Measurements from ENCODE around the gene FIGNL2. TPM values are rescaled to one million over a fixed set of nuclear protein-coding genes. Genes with fewer than 3 reads are reported as not detected.

Gene FIGNL2
- total and polyA plus RNA-seq, 9 of the 15 experiments (the other 6 are each of a cell fraction or from before 2014, with no cell fraction given): 0.01 TPM; not detected in 8

DNA sequence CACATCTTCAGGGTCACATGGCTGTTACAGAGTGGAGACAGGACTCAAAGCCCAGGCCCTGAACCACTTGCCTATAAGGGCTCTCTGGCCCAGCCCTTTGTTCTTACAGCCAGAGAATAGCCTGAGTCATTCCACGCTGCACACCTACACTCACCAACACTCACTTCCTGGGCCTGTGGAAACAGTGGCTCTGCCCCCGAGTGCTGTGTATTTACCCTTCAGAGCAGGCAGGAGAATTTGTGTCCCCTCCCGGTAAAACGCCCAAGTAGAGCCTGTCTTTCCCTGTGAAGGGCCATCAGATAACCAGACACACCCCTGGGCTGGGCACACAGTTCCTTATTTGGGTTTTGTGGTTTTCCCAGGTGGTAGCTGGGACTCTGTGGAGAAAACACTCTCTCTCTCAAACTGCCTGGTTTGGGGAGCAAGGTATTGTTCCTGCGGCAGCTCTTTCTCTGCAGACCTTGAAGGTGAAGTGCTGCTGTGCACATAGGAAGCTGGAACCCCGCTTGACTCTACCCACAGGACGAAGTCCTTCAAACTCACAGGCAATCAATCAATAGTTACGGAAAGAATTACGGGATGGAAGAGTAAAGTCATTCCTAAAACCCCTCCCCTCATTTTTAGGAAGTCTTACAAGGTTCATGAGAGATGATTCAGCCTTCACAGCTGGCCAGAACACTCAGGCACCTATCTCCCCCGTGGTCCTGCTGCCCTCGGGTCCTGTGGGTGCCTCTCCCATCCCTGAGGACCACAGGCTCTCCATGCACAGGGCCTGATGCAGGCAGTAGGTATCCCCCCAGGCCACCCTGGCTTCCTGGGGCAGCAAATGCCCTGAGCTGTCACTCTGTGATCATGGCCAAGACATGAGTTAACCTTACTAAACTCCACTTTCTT is 20.3 kb downstream of the FIGNL2 start (continued):
- TF ChIP-seq, protein P1, sequence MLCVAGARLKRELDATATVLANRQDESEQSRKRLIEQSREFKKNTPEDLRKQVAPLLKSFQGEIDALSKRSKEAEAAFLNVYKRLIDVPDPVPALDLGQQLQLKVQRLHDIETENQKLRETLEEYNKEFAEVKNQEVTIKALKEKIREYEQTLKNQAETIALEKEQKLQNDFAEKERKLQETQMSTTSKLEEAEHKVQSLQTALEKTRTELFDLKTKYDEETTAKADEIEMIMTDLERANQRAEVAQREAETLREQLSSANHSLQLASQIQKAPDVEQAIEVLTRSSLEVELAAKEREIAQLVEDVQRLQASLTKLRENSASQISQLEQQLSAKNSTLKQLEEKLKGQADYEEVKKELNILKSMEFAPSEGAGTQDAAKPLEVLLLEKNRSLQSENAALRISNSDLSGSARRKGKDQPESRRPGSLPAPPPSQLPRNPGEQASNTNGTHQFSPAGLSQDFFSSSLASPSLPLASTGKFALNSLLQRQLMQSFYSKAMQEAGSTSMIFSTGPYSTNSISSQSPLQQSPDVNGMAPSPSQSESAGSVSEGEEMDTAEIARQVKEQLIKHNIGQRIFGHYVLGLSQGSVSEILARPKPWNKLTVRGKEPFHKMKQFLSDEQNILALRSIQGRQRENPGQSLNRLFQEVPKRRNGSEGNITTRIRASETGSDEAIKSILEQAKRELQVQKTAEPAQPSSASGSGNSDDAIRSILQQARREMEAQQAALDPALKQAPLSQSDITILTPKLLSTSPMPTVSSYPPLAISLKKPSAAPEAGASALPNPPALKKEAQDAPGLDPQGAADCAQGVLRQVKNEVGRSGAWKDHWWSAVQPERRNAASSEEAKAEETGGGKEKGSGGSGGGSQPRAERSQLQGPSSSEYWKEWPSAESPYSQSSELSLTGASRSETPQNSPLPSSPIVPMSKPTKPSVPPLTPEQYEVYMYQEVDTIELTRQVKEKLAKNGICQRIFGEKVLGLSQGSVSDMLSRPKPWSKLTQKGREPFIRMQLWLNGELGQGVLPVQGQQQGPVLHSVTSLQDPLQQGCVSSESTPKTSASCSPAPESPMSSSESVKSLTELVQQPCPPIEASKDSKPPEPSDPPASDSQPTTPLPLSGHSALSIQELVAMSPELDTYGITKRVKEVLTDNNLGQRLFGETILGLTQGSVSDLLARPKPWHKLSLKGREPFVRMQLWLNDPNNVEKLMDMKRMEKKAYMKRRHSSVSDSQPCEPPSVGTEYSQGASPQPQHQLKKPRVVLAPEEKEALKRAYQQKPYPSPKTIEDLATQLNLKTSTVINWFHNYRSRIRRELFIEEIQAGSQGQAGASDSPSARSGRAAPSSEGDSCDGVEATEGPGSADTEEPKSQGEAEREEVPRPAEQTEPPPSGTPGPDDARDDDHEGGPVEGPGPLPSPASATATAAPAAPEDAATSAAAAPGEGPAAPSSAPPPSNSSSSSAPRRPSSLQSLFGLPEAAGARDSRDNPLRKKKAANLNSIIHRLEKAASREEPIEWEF (CRISPR knock-in tag; IDR thresholded peaks at IDR 0.05): no peak
- TF ChIP-seq ZNF124 (CRISPR knock-in tag; IDR thresholded peaks at IDR 0.05): no peak
- TF ChIP-seq, protein P2, sequence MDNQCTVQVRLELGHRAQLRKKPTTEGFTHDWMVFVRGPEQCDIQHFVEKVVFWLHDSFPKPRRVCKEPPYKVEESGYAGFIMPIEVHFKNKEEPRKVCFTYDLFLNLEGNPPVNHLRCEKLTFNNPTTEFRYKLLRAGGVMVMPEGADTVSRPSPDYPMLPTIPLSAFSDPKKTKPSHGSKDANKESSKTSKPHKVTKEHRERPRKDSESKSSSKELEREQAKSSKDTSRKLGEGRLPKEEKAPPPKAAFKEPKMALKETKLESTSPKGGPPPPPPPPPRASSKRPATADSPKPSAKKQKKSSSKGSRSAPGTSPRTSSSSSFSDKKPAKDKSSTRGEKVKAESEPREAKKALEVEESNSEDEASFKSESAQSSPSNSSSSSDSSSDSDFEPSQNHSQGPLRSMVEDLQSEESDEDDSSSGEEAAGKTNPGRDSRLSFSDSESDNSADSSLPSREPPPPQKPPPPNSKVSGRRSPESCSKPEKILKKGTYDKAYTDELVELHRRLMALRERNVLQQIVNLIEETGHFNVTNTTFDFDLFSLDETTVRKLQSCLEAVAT (IDR thresholded peaks at IDR 0.05): 0 out of 4 replicates have a peak, but pooled peaks of 1 of the 2 experiments have one; percentile 42
- TF ChIP-seq GABPA (tag; conservative IDR thresholded peaks at IDR 0.05; ENCODE audit: low read depth): no peak
- TF ChIP-seq NFRKB (IDR thresholded peaks at IDR 0.05; ENCODE audit: low read depth): no peak
- TF ChIP-seq, protein P3, sequence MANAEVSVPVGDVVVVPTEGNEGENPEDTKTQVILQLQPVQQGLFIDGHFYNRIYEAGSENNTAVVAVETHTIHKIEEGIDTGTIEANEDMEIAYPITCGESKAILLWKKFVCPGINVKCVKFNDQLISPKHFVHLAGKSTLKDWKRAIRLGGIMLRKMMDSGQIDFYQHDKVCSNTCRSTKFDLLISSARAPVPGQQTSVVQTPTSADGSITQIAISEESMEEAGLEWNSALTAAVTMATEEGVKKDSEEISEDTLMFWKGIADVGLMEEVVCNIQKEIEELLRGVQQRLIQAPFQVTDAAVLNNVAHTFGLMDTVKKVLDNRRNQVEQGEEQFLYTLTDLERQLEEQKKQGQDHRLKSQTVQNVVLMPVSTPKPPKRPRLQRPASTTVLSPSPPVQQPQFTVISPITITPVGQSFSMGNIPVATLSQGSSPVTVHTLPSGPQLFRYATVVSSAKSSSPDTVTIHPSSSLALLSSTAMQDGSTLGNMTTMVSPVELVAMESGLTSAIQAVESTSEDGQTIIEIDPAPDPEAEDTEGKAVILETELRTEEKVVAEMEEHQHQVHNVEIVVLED (CRISPR knock-in tag; IDR thresholded peaks at IDR 0.05): no peak
- peak; percentile 83; the same call in 1 of the 2 replicates for TF ChIP-seq SPI1 (IDR thresholded peaks at IDR 0.05; ENCODE audit: borderline replicate concordance, low read depth, low read length)
- TF ChIP-seq ZNF263 (CRISPR knock-in tag; IDR thresholded peaks at IDR 0.05; ENCODE audit: borderline replicate concordance): no peak
- TF ChIP-seq, protein P4, sequence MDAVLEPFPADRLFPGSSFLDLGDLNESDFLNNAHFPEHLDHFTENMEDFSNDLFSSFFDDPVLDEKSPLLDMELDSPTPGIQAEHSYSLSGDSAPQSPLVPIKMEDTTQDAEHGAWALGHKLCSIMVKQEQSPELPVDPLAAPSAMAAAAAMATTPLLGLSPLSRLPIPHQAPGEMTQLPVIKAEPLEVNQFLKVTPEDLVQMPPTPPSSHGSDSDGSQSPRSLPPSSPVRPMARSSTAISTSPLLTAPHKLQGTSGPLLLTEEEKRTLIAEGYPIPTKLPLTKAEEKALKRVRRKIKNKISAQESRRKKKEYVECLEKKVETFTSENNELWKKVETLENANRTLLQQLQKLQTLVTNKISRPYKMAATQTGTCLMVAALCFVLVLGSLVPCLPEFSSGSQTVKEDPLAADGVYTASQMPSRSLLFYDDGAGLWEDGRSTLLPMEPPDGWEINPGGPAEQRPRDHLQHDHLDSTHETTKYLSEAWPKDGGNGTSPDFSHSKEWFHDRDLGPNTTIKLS (IDR thresholded peaks at IDR 0.05; ENCODE audit: borderline replicate concordance, low read depth): no peak
- no peak for TF ChIP-seq XRCC3 (IDR thresholded peaks at IDR 0.05)
- TF ChIP-seq, protein P5, sequence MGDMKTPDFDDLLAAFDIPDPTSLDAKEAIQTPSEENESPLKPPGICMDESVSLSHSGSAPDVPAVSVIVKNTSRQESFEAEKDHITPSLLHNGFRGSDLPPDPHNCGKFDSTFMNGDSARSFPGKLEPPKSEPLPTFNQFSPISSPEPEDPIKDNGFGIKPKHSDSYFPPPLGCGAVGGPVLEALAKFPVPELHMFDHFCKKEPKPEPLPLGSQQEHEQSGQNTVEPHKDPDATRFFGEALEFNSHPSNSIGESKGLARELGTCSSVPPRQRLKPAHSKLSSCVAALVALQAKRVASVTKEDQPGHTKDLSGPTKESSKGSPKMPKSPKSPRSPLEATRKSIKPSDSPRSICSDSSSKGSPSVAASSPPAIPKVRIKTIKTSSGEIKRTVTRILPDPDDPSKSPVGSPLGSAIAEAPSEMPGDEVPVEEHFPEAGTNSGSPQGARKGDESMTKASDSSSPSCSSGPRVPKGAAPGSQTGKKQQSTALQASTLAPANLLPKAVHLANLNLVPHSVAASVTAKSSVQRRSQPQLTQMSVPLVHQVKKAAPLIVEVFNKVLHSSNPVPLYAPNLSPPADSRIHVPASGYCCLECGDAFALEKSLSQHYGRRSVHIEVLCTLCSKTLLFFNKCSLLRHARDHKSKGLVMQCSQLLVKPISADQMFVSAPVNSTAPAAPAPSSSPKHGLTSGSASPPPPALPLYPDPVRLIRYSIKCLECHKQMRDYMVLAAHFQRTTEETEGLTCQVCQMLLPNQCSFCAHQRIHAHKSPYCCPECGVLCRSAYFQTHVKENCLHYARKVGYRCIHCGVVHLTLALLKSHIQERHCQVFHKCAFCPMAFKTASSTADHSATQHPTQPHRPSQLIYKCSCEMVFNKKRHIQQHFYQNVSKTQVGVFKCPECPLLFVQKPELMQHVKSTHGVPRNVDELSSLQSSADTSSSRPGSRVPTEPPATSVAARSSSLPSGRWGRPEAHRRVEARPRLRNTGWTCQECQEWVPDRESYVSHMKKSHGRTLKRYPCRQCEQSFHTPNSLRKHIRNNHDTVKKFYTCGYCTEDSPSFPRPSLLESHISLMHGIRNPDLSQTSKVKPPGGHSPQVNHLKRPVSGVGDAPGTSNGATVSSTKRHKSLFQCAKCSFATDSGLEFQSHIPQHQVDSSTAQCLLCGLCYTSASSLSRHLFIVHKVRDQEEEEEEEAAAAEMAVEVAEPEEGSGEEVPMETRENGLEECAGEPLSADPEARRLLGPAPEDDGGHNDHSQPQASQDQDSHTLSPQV (IDR thresholded peaks at IDR 0.05): no peak

Data from K562 (cell line).